GM13977 (cell line): ENCODE results near the gene FBXO27.

ENCODE experiments used
- DNase-seq: peaks from one replicate; pipeline ENCODE4 v3.0.0; 2012; ENCODE audit warnings: low spot score
- in situ Hi-C: fragments of 300-500 bp; cut with MboI; formaldehyde crosslinking; loops from one replicate; pipeline ENCODE4 v1.12.0; 2022; ENCODE audit warnings: low sequenced_read_pairs, low pct_unique_long_range_greater_than_20kb, mixed read lengths, inconsistent platforms; ENCODE audit not compliant: unreplicated experiment
- TF ChIP-seq, protein P1 (sequence below): IDR thresholded peaks from 2 replicates; pipeline ENCODE4 v1.5.1; 2012; ENCODE audit warnings: mild to moderate bottlenecking, control low read depth; ENCODE audit not compliant: insufficient read depth; ENCODE audit errors: extremely low read depth, missing control alignments

FBXO27 gene, protein sequence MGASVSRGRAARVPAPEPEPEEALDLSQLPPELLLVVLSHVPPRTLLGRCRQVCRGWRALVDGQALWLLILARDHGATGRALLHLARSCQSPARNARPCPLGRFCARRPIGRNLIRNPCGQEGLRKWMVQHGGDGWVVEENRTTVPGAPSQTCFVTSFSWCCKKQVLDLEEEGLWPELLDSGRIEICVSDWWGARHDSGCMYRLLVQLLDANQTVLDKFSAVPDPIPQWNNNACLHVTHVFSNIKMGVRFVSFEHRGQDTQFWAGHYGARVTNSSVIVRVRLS

DNA sequence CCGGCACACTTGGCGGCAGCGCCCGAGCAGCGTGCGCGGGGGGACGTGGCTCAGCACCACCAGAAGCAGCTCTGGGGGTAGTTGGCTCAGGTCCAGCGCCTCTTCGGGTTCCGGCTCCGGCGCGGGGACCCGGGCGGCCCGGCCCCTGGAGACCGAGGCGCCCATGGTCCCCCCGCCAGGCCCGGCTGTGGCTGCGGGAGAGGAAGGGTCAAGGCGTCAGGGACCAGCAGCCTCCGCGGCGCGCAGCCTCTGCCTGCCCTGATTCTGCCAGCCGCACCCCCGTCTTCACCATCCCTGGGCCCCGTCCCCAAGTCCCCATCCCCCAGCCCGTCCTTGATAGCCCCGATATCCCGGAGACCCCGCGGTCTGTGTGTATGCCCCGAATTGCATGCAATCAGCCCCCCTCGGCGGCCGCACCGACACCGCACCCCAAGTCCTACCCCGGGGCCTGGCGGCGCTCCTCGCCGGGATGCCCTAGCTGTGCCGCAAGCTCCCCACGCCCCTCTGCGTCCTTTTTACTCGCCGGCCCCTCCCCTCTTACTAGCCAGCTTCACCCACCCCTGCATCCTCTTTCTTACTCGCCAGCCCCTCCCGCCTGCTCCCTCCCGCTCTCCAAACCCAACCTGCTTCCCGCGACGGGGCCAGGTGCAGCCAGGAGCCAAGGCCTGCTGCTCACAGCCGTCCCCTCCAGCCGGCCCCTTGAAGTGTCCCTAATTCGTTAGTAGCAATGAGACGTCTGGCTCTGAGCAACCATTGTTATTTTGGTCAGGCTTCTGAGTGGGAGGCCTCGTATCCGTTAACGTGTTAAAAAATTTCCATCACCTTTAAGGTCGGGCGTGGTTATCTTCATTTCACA is at the start of gene FBXO27:
FBXO27 (minus strand) TSS at position 487 of the 856 bp plus-strand sequence; CDS start at position 165, 322 bp downstream.
- peak; percentile 30 for DNase-seq
- TF ChIP-seq, protein P1, sequence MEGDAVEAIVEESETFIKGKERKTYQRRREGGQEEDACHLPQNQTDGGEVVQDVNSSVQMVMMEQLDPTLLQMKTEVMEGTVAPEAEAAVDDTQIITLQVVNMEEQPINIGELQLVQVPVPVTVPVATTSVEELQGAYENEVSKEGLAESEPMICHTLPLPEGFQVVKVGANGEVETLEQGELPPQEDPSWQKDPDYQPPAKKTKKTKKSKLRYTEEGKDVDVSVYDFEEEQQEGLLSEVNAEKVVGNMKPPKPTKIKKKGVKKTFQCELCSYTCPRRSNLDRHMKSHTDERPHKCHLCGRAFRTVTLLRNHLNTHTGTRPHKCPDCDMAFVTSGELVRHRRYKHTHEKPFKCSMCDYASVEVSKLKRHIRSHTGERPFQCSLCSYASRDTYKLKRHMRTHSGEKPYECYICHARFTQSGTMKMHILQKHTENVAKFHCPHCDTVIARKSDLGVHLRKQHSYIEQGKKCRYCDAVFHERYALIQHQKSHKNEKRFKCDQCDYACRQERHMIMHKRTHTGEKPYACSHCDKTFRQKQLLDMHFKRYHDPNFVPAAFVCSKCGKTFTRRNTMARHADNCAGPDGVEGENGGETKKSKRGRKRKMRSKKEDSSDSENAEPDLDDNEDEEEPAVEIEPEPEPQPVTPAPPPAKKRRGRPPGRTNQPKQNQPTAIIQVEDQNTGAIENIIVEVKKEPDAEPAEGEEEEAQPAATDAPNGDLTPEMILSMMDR: no peak
- in situ Hi-C loops: no loop called here

DNA sequence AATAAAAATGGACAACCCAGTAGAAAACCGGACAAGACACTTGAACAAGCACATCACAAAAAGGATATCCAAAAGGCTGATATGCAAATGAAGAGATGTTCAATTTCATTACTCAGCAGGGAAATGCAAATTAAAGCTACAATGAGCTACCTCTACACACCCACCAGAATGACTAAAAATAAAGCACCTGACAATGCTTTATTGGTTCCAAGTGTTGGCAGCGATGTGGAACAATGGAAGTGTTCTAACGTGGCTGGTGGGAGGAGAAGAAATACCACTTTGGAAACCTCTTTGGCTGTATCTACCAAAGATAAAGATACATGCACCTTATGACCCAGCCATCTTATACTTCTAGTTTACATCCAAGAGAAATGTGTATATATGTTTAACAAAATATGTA is 48.1 kb upstream of the FBXO27 start:
- no peak for DNase-seq
- TF ChIP-seq, protein P1: no peak

DNA sequence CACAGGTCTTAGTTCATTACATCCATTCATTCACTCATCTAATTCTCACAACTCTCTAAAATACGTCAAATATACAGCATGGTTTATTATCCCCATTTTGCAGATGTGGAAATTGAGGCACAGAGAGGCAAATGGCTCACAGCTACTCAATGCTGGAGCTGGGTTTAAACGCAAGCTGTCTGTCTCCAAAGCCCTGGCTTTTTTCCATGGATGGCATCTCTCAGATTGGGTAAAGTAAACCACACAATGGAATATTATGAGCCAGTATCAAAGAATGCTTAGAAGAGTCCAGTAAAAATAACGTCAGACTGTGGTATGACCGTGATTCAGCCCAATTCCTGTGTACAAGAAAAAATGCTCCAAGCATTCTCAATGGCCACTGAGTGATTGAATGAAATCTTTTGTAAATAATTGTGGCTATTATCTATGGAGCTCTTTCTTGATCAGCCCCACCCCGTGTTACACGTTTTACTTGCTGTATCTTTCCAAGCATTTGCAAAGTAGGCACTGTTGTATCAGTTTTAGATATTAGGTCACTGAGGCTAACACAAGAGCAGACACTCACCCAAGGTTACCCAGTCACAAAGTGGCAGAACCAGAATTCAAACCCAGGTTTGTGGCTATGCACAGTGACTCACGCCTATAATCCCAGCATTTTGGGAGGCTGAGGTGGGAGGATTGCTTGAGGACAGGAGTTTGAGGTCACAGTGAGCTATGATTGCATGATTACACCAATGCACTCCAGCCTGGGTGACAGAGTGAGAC is 46.3 kb upstream of the FBXO27 start:
- in situ Hi-C loops: no loop called here
- DNase-seq: no peak

More for the DNA sequence above, 48.1 kb upstream of the FBXO27 start:
- in situ Hi-C loops: no loop called here

DNA sequence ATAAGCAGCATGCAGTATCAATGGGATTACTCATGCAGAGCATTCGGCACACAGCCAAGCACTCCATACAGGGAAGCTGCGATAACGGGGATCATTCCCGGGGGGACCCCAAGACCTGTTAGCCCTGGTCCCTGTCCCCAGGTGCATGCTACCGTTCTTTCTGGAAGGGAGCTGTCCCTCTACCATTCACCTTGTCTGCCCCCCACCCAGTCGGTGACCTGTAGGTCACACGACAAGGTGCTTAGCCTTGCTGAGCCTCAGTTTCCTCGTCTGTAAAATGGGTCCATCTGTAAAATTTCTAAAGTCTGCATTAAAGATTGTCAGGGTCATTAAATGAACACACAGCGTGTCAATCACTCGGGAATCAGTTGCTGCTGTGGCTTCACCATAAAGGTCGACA is 45.0 kb upstream of the FBXO27 start:
- TF ChIP-seq, protein P1: no peak
- DNase-seq: no peak
- in situ Hi-C loops: no loop called here

More for the DNA sequence above, 46.3 kb upstream of the FBXO27 start:
- TF ChIP-seq, protein P1: no peak

DNA sequence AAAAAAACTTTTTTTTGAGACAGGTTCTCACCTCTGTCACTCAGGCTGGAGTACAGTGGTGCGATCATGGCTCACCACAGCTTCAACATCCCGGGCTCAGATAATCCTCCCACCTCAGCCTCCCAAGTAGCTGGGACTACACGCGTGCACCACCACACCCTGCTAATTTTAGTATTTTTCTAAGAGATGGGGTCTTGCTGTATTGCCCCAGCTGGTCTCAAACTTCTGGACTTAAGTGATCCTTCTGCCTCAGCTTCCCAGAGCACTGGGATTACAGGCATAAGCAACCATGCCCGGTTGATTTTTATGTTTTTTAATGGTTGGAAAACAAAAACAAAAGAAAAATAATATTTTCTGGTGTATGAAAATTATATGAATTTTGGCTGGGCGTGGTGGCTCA is 42.6 kb upstream of the FBXO27 start:
- no peak for DNase-seq
- in situ Hi-C loops: no loop called here
- TF ChIP-seq, protein P1: no peak

DNA sequence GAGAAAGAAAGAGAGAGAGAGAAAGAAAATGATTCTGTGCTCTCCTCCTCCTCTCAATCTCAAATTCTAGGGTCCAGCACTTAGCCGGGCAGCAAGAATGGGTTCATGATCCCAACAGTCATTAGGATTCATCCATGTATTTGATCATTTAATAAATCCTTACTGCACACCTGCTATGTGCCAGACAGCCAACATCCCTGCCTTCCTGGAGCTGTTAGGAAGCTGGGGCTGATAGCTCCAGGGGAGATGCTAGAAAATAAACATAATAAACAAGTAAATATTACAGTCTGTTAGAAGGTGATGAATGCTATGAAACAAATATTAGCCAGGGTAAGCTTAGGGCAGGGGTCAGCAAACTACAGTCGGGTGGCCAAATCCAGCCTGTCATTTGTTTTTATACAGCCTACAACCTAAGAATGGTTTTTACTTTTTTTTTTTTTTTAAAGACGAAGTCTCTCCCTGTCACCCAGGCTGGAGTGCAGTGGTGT is 41.9 kb upstream of the FBXO27 start:
- in situ Hi-C loops: no loop called here
- DNase-seq: no peak
- TF ChIP-seq, protein P1: no peak
